BE2C (cell line): ENCODE data around the gene AFMID.
"Not testable (repeated sequence)": the region's sequence is repeated elsewhere in the genome, so short reads cannot be mapped to it uniquely, and the experiment has no call there.

Experiments used
- DNase-seq: peaks from one replicate; pipeline ENCODE4 v3.0.0-alpha.2; 2020
- H3K27me3 ChIP-seq: fragments of 250-450 bp; sonication (Bioruptor Pico); 2 replicates; pipeline ENCODE4 v1.5.1; 2020; ENCODE audit warnings: mild to moderate bottlenecking
- H3K36me3 ChIP-seq: fragments of 250-450 bp; sonication (Bioruptor Pico); 2 replicates; pipeline ENCODE4 v1.5.1; 2020; ENCODE audit warnings: mild to moderate bottlenecking
- H3K4me1 ChIP-seq: fragments of 250-450 bp; sonication (Bioruptor Pico); 2 replicates; pipeline ENCODE4 v1.5.1; 2020
- H3K4me3 ChIP-seq: 2 replicates; pipeline ENCODE4 v1.5.1; 2011; ENCODE audit warnings: low read depth, low read length
- H3K9me3 ChIP-seq: fragments of 250-450 bp; sonication (Bioruptor Pico); 2 replicates; pipeline ENCODE4 v1.5.1; 2020
- TF ChIP-seq, protein P1 (sequence below): IDR thresholded peaks from 2 replicates; pipeline ENCODE4 v1.5.1; 2012; ENCODE audit warnings: mild to moderate bottlenecking, low read depth, low read length

Gene AFMID

DNA sequence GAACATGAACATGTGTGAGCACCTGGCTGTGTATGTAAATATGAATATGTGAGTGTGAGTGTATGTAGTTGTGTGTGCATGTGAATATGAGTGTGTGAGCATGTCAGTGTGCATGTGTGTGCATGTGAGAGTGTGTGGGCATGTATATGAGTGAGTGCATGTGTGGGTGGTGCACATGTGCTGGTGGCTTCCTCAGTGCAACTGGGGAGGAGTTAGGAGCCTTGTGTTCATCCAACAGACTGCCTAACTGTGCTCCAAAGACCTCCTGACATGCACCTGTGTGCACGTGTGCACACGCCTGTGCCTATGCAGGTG, 45.7 kb downstream of the AFMID start:
- Histone ChIP-seq H3K4me1 (peaks cover 14% of the 10 kb centered on the region), H3K9me3 (no peaks in the 10 kb centered on the region), H3K4me3 (no peak overlapping the region), H3K27me3 (no peaks in the 10 kb centered on the region), H3K36me3 (no peaks in the 10 kb centered on the region)
- TF ChIP-seq, protein P1, sequence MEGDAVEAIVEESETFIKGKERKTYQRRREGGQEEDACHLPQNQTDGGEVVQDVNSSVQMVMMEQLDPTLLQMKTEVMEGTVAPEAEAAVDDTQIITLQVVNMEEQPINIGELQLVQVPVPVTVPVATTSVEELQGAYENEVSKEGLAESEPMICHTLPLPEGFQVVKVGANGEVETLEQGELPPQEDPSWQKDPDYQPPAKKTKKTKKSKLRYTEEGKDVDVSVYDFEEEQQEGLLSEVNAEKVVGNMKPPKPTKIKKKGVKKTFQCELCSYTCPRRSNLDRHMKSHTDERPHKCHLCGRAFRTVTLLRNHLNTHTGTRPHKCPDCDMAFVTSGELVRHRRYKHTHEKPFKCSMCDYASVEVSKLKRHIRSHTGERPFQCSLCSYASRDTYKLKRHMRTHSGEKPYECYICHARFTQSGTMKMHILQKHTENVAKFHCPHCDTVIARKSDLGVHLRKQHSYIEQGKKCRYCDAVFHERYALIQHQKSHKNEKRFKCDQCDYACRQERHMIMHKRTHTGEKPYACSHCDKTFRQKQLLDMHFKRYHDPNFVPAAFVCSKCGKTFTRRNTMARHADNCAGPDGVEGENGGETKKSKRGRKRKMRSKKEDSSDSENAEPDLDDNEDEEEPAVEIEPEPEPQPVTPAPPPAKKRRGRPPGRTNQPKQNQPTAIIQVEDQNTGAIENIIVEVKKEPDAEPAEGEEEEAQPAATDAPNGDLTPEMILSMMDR, result no peak
- DNase-seq, result no peak

DNA sequence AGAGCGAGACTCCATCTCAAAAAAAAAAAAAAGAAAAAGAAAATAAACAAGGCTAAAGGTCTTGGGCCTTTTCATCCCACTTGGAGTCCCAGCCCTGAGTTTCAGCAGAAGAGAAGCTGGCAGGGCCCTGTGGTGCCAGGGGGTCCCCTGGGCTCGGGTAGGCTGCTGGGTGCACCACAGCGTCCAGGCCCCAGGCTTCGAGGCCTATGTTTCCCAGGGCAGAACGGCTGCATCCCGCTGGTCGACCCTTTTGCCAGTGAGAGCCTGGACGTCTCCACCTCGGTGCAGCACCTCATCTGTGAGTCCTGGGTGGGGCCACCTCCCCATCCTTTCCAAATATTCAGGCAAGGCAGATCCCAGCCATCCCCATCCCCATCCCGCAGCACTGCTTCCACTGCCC, 46.5 kb downstream of the AFMID start:
- Histone ChIP-seq H3K9me3 (no peaks in the 10 kb centered on the region), H3K4me3 (no peak overlapping the region), H3K4me1 (peaks cover 19% of the 10 kb centered on the region), H3K27me3 (no peaks in the 10 kb centered on the region), H3K36me3 (no peaks in the 10 kb centered on the region)
- no peak for DNase-seq
- TF ChIP-seq, protein P1, result no peak

DNA sequence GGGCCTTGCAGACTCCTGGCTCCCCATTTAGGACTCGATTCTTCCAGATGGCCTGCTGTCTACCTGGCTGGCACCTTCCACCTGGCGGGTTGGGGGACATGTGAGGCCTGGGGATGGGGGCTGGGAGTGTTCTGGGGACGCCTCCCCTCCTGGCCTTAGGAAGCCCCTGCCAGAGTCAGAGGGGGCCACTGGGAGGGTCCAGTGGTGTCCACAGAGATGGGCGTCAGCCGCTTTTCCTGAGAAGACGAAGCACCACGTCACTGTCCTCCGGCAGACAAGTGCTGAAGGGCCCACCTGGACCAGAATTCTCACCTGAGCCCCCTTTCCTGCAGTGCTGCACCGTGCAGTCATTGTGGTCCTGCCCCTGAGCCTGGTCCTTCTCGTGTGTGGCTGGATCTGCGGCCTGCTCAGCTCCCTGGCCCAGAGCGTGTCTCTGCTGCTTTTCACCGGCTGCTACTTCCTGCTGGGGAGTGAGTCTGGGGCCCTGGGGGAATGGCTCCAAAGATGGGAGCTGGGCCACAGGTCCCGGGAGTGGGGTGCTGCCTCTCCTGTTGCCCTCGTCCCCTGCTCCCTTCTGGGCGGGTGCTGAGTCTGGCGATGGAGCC, 47.2 kb downstream of the AFMID start:
- Histone ChIP-seq H3K27me3 (no peaks in the 10 kb centered on the region), H3K4me1 (peaks cover 19% of the 10 kb centered on the region), H3K36me3 (no peaks in the 10 kb centered on the region), H3K9me3 (no peaks in the 10 kb centered on the region), H3K4me3 (no peak overlapping the region)
- TF ChIP-seq, protein P1, result no peak
- no peak for DNase-seq

DNA sequence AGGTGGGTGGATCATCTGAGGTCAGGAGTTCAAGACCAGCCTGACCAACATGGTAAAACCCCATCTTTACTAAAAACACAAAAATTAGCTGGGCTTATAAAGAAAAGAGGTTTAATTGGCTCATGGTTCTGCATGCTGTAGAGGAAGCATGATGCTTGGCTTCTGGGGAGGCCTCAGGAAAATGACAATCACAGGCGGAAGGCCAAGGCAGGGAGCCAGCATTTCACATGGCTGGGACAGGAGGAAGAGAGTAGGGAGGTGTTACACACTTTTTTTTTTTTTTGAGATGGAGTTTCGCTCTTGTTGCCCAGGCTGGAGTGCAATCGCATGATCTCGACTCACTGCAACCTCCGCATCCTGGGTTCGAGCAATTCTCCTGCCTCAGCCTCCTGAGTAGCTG, 47.9 kb downstream of the AFMID start:
- H3K4me3 ChIP-seq, H3K36me3 ChIP-seq, H3K27me3 ChIP-seq, H3K9me3 ChIP-seq, DNase-seq: not testable (repeated sequence)
- H3K4me1 ChIP-seq, result peaks cover 19% of the 10 kb centered on the region

DNA sequence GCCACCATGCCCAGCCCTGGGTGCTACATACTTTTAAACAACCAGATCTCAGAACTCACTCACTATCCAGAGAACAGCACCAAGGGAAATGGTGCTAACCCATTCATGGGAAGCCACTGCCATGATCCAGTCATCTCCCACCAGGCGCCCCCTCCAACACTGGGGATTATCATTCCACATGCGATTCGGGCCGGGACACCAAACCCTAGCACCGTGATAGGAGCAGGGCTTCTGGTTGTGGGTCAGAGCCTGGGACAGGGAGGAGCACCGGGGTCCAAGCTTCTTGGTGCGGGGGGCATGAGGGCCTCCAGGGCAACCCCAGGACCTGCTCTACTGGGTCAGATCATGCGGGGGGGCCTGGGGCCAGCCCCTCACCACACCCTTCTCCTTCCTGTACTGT, 48.7 kb downstream of the AFMID start:
- DNase-seq, result no peak
- TF ChIP-seq, protein P1, result no peak
- H3K9me3 ChIP-seq, result no peaks in the 10 kb centered on the region
- H3K27me3 ChIP-seq, result no peaks in the 10 kb centered on the region
- peaks cover 19% of the 10 kb centered on the region for H3K4me1 ChIP-seq
- no peaks in the 10 kb centered on the region for H3K36me3 ChIP-seq
- H3K4me3 ChIP-seq, result no peak overlapping the region

DNA sequence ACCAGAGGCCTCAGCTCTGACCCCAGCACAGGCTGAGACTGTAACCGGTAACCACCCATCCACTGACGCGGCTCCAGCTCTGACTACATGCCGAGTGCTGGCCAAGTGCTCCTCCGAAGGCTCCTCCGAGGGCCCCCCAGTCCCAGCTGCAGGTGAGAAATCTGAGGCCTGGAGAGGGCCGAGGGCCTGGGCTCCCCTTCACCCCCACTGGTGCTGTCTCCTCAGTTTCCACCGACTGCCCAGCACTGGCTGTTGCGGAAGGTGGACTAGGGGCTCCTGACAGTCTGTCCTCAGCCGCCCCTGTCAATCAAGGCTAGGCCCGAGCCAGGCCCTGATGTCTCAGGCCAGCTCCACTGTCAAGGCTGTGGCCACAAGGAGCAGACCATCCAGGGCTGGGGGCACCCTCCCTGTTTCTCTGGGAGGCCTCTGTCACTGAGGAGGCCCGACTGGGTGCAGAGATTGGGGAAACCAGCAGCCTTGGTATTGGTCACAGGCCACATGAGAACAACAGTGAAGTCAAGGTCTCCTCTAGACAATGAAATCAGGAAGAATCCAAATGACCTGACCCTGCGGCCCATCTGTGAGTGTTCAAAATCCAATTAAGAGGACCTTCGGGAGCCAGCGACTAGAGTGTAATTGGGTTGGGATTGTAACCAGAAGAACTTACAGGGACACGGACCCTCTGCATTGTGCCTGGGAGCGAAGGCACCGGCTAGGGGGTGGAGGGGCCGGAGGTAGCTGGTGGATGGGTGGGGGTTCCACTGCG, 49.4 kb downstream of the AFMID start:
- Histone ChIP-seq H3K4me1 (peaks cover 19% of the 10 kb centered on the region), H3K4me3 (no peak overlapping the region), H3K36me3 (no peaks in the 10 kb centered on the region), H3K27me3 (no peaks in the 10 kb centered on the region), H3K9me3 (no peaks in the 10 kb centered on the region)
- TF ChIP-seq, protein P1, result no peak
- no peak for DNase-seq
